K562 (cell line): ENCODE results near the gene CPLX3. TPM values are rescaled to one million over a fixed set of nuclear protein-coding genes. Genes with fewer than 3 reads are reported as not detected.
A peak's percentile ranks its signal among the peaks of the same experiment; 100 is the strongest.

Experiments used
- ATAC-seq: fragments of 200-7000 bp; cut with Tn5 transposase; 3 replicates; pipeline ENCODE4 v1.9.1; 2020; ENCODE audit warnings: moderate library complexity
- BruUV-seq: library from RNA; stranded (reverse); fragments of 400-500 nt; replicated peaks from 2 replicates; lab custom pipeline; 2021; lab: Mats Ljungman, UMichigan
- CTCF ChIA-PET: fragments of 300-600 bp; formaldehyde crosslinking; extraction: SDS; loops from one replicate; lab custom pipeline; 2021; ENCODE audit warnings: low intra/inter-chr PET ratio; lab: Yijun Ruan, JAX
- POLR2A ChIA-PET: fragments of 300-600, 350-650 bp; sonication (Branson Sonifier 250); formaldehyde crosslinking; extraction: SDS; loops from one replicate; lab custom pipeline; 2021; ENCODE audit warnings: antibody characterized with exemption, inconsistent platforms; lab: Yijun Ruan, JAX
- DNase-seq, 4 experiments: peaks; one replicate each; pipeline versions ENCODE4 v3.0.0 to v3.0.0-alpha.2; 2011 to 2018; ENCODE audit warnings: low spot score in 3 of 4, mixed read lengths in 3 of 4; ENCODE audit errors: extremely low read depth in 1 of 4
- FAIRE-seq: peaks from 2 replicates; lab custom pipeline; 2011; peaks lifted over from hg19 to GRCh38; lab: Jason Lieb, UNC
- H2AFZ ChIP-seq: 2 replicates; pipeline ENCODE4 v1.6.0; 2011; ENCODE audit warnings: low read depth, low read length, control low read depth, inconsistent platforms
- H3K27ac ChIP-seq: fragments of 200-600 bp; 3 replicates; pipeline ENCODE4 v1.8.0; 2011; ENCODE audit warnings: low read depth, mild to moderate bottlenecking, control low read depth, inconsistent platforms, low read length, moderate library complexity, mixed read lengths; ENCODE audit errors: extremely low read depth
- H3K27me3 ChIP-seq, 2 experiments: fragments of 300-600 bp in 1 of 2; 2 replicates in 1 of 2; 3 replicates in 1 of 2; pipeline versions ENCODE4 v1.6.0 to v1.8.0; 2011; ENCODE audit warnings: inconsistent platforms in 2 of 2, low read length in 2 of 2, mild to moderate bottlenecking in 1 of 2, mixed read lengths in 1 of 2, moderate library complexity in 1 of 2; ENCODE audit not compliant: control insufficient read depth in 2 of 2, insufficient read depth in 2 of 2
- H3K36me3 ChIP-seq: fragments of 300-600 bp; 3 replicates; pipeline ENCODE4 v1.8.0; 2011; ENCODE audit warnings: mild to moderate bottlenecking, low read length, inconsistent platforms; ENCODE audit not compliant: control insufficient read depth, insufficient read depth
- H3K4me1 ChIP-seq, 2 experiments: fragments of 200-600 bp in 1 of 2; replicated peaks in 1 of 2; 2 replicates in 1 of 2; 3 replicates in 1 of 2; pipeline versions ENCODE4 v1.5.1 to v1.8.0; 2011; ENCODE audit warnings: inconsistent platforms in 2 of 2, low read length in 2 of 2, mild to moderate bottlenecking in 1 of 2, mixed read lengths in 1 of 2, moderate library complexity in 1 of 2; ENCODE audit not compliant: control insufficient read depth in 2 of 2, insufficient read depth in 2 of 2
- H3K4me2 ChIP-seq: 2 replicates; pipeline ENCODE4 v1.6.1; 2011; ENCODE audit warnings: low read length, control low read depth, inconsistent platforms, mixed read lengths; ENCODE audit not compliant: insufficient read depth
- H3K4me3 ChIP-seq: fragments of 200-600 bp; sonication (generic), shearing (Covaris generic); 2 replicates; pipeline ENCODE4 v1.5.1; 2016; ENCODE audit warnings: control low read depth, inconsistent platforms
- H3K79me2 ChIP-seq: fragments of 200-600 bp; 3 replicates; pipeline ENCODE4 v1.8.0; 2011; ENCODE audit warnings: low read length, inconsistent platforms; ENCODE audit not compliant: control insufficient read depth, insufficient read depth
- H3K9ac ChIP-seq, 2 experiments: 2 replicates each; pipeline versions ENCODE4 v1.6.0 to v1.6.1; 2011; ENCODE audit warnings: low read depth in 2 of 2, low read length in 2 of 2, control low read depth in 1 of 2, inconsistent platforms in 1 of 2, mild to moderate bottlenecking in 1 of 2, mixed read lengths in 1 of 2; ENCODE audit not compliant: insufficient read depth in 1 of 2
- H3K9me1 ChIP-seq: one replicate; pipeline ENCODE4 v1.6.0; 2011; ENCODE audit warnings: inconsistent platforms, mild to moderate bottlenecking, low read length, moderate library complexity; ENCODE audit not compliant: control insufficient read depth, insufficient read depth
- H3K9me3 ChIP-seq: replicated peaks from 2 replicates; pipeline ENCODE4 v1.5.1; 2011; ENCODE audit warnings: low read depth, low read length, inconsistent platforms; ENCODE audit not compliant: control insufficient read depth, insufficient read depth
- H4K20me1 ChIP-seq: replicated peaks from 2 replicates; pipeline ENCODE4 v1.6.1; 2011; ENCODE audit warnings: low read length, inconsistent platforms, mixed read lengths; ENCODE audit not compliant: control insufficient read depth, insufficient read depth
- EHMT2 ChIP-seq: fragments of 450-650 bp; IDR thresholded peaks from 2 replicates; pipeline ENCODE4 v1.6.1; 2018; ENCODE audit warnings: antibody characterized with exemption
- FOS ChIP-seq: IDR thresholded peaks from 3 replicates; pipeline ENCODE4 v1.6.1; 2011; ENCODE audit not compliant: insufficient read length; ENCODE audit errors: extremely low read depth
- GTF2E2 ChIP-seq: fragments of 200-800 bp; sonication (Bioruptor generic); IDR thresholded peaks from 2 replicates; pipeline ENCODE4 v1.6.1; 2016; ENCODE audit warnings: missing genetic modification characterization, missing compliant biosample characterization
- HNRNPUL1 ChIP-seq: fragments of 200-400 bp; formaldehyde crosslinking; IDR thresholded peaks from 2 replicates; pipeline ENCODE4 v1.6.1; 2017; ENCODE audit warnings: low read length
- MYNN ChIP-seq, 2 experiments: sonication (generic); formaldehyde crosslinking in 1 of 2; IDR thresholded peaks; 2 replicates each; pipeline versions ENCODE4 v1.5.0 to v1.6.1; 2016 to 2020; ENCODE audit warnings: antibody characterized with exemption in 1 of 2, missing genetic modification reagents in 1 of 2
- NCOA4 ChIP-seq: fragments of 450-650 bp; IDR thresholded peaks from 2 replicates; pipeline ENCODE4 v1.6.1; 2018; ENCODE audit warnings: mild to moderate bottlenecking; ENCODE audit not compliant: partially characterized antibody
- NFE2 ChIP-seq: IDR thresholded peaks from 2 replicates; pipeline ENCODE4 v1.6.1; 2014; ENCODE audit warnings: antibody characterized with exemption, low read depth
- NR4A1 ChIP-seq, 2 experiments: fragments of 250-450 bp in 1 of 2; fragments of 450-650 bp in 1 of 2; sonication (Bioruptor Pico) in 1 of 2; IDR thresholded peaks; 2 replicates each; pipeline versions ENCODE4 v1.4.0 to v1.6.1; 2016 to 2020; ENCODE audit warnings: mild to moderate bottlenecking in 2 of 2, missing compliant biosample characterization in 1 of 2, missing genetic modification characterization in 1 of 2, moderate library complexity in 1 of 2
- SMARCE1 ChIP-seq: fragments of 450-650 bp; IDR thresholded peaks from 2 replicates; pipeline ENCODE4 v1.7.1; 2016; ENCODE audit warnings: mild to moderate bottlenecking
- ZNF324 ChIP-seq: fragments of 250-450 bp; sonication (Bioruptor Pico); IDR thresholded peaks from 2 replicates; pipeline ENCODE4 v1.4.0; 2020; ENCODE audit warnings: mild to moderate bottlenecking
- ZNF551 ChIP-seq: fragments of 250-450 bp; sonication (Bioruptor Pico); IDR thresholded peaks from 2 replicates; pipeline ENCODE4 v1.5.0; 2021; ENCODE audit warnings: mild to moderate bottlenecking, moderate library complexity
- ZNF668 ChIP-seq: fragments of 250-450 bp; sonication (Bioruptor Pico); IDR thresholded peaks from 2 replicates; pipeline ENCODE4 v1.8.0; 2022; ENCODE audit warnings: mild to moderate bottlenecking, inconsistent platforms
- WGBS: fragments of 100-300 bp; shearing (Covaris generic); methylation state at CpG from one replicate; pipeline ENCODE4 v1.1.6; 2016; ENCODE audit warnings: low coverage, mixed read lengths; ENCODE audit not compliant: insufficient coverage; ENCODE audit errors: missing lambda C conversion rate; 5-methylcytosine and 5-hydroxymethylcytosine counted together
- in situ Hi-C: fragments of 300-500 bp; cut with MboI; formaldehyde crosslinking; loops from 4 replicates; pipeline ENCODE4 v1.15.0; 2018; ENCODE audit warnings: inconsistent platforms, mixed read lengths
- intact Hi-C: fragments of 100-400 bp; cut with micrococcal nuclease; formaldehyde crosslinking; loops from 2 replicates; pipeline ENCODE4 v1.14.2; 2022
- polyA plus RNA-seq, 8 experiments: library from polyadenylated mRNA; depleted of rRNA in 4 of 8; stranded (reverse) in 5 of 8; unstranded in 3 of 8; fragments of >200 nt; fragmentation: Nextera tagmentation in 2 of 8; fragmentation: Illumina TruSeq in 1 of 8; extraction: Ambion mirVana in 2 of 8; extraction: Trizol in 1 of 8; gene quantifications; 2 replicates each; pipeline versions ENCODE4 v1.2.1 to v1.2.3, GENCODE V29; 2011 to 2014; ENCODE audit warnings: inconsistent platforms in 1 of 8, missing spikeins in 1 of 8
- total RNA-seq, 7 experiments: library from RNA; depleted of rRNA in 6 of 7; stranded (reverse); fragments of >200 nt in 6 of 7; fragmentation: Illumina TruSeq in 2 of 7; extraction: Trizol in 2 of 7; gene quantifications; 2 replicates each; pipeline versions ENCODE4 v1.2.1 to v1.2.3, GENCODE V29; 2011 to 2021; ENCODE audit warnings: low replicate concordance in 1 of 7
- TF ChIP-seq, protein P1 (sequence below), 3 experiments: IDR thresholded peaks in 2 of 3; conservative IDR thresholded peaks in 1 of 3; 2 replicates each; pipeline ENCODE4 v1.5.1; 2011 to 2012; ENCODE audit warnings: low read length in 3 of 3, mild to moderate bottlenecking in 3 of 3, control low read depth in 2 of 3, improper control_type of control experiment in 1 of 3, inconsistent platforms in 1 of 3, low read depth in 1 of 3, mixed read lengths in 1 of 3, moderate library complexity in 1 of 3; ENCODE audit not compliant: insufficient read depth in 2 of 3
- TF ChIP-seq, protein P2 (sequence below): fragments of 200-800 bp; sonication (Bioruptor generic); IDR thresholded peaks from 2 replicates; pipeline ENCODE4 v1.6.1; 2017; ENCODE audit warnings: missing genetic modification characterization, missing compliant biosample characterization
- TF ChIP-seq, protein P3 (sequence below): fragments of 250-450 bp; sonication (Bioruptor Pico); IDR thresholded peaks from 2 replicates; pipeline ENCODE4 v1.5.1; 2021; ENCODE audit warnings: mild to moderate bottlenecking

Gene CPLX3
- total and polyA plus RNA-seq, 9 of the 15 experiments (the other 6 are each of a cell fraction or from before 2014, with no cell fraction given), result not detected

DNA sequence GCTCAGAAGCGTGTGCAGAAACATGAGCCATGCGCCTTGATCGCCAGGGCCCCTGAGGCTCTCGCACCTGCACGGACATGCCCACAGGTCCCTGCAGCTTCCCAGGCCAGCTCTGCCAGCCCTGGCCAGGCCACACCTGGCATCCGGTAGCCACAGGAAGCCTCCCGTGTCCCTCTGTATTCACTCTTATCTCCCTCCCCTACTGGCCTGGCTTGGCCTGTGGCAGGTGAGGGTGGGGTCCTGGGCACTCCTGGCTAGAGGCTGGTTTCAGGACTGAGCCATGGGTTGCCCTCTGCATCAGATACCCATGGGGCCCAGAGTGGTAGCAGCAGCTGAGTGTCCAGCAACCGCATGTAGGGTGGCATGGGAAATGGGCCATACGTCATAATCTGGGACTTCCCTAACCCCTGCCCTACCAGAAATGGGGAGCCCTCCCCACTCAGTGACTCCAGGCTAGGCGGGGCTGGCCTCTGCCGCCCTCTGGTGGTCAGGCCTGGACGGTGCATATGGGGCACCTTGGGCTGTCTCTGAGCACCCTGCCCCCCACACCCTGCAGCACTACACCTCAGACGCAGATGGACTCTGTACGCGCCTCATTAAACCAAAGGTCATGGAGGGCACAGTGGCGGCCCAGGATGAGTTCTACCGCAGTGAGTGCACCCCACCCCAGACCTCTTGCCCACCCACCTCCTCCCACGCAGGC lies 26.4 kb upstream of the CPLX3 start:
- no peak overlapping the region for H3K27ac ChIP-seq
- intact Hi-C loops, result loop anchor here (1.0 kb wide), 2 partner anchors 29 to 150 kb away; no protein-coding TSS in a partner anchor
- no peak for TF ChIP-seq FOS
- TF ChIP-seq NFE2, result no peak
- TF ChIP-seq NCOA4, result no peak
- no peak for TF ChIP-seq EHMT2
- 0 out of 2 replicates have a peak, but pooled peaks have one; percentile 65 for TF ChIP-seq MYNN (IDR thresholded peaks at IDR 0.05)
- no peak for TF ChIP-seq MYNN (CRISPR knock-in tag; IDR thresholded peaks at IDR 0.05)
- TF ChIP-seq ZNF668 (CRISPR knock-in tag), result no peak
- TF ChIP-seq, protein P1, sequence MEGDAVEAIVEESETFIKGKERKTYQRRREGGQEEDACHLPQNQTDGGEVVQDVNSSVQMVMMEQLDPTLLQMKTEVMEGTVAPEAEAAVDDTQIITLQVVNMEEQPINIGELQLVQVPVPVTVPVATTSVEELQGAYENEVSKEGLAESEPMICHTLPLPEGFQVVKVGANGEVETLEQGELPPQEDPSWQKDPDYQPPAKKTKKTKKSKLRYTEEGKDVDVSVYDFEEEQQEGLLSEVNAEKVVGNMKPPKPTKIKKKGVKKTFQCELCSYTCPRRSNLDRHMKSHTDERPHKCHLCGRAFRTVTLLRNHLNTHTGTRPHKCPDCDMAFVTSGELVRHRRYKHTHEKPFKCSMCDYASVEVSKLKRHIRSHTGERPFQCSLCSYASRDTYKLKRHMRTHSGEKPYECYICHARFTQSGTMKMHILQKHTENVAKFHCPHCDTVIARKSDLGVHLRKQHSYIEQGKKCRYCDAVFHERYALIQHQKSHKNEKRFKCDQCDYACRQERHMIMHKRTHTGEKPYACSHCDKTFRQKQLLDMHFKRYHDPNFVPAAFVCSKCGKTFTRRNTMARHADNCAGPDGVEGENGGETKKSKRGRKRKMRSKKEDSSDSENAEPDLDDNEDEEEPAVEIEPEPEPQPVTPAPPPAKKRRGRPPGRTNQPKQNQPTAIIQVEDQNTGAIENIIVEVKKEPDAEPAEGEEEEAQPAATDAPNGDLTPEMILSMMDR (IDR thresholded peaks at IDR 0.05 in 2 of 3, conservative IDR thresholded peaks at IDR 0.05 in 1 of 3; ENCODE audit: insufficient read depth in 2 of 3, low read depth in 1 of 3, low read length in 3 of 3), result peak; percentile 95 to 96 (median 96)
- TF ChIP-seq NR4A1 (CRISPR knock-in tag; IDR thresholded peaks at IDR 0.05), result no peak
- TF ChIP-seq NR4A1 (tag; IDR thresholded peaks at IDR 0.05), result no peak
- no peak for TF ChIP-seq ZNF551
- TF ChIP-seq, protein P2, sequence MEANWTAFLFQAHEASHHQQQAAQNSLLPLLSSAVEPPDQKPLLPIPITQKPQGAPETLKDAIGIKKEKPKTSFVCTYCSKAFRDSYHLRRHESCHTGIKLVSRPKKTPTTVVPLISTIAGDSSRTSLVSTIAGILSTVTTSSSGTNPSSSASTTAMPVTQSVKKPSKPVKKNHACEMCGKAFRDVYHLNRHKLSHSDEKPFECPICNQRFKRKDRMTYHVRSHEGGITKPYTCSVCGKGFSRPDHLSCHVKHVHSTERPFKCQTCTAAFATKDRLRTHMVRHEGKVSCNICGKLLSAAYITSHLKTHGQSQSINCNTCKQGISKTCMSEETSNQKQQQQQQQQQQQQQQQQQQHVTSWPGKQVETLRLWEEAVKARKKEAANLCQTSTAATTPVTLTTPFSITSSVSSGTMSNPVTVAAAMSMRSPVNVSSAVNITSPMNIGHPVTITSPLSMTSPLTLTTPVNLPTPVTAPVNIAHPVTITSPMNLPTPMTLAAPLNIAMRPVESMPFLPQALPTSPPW, result peak; percentile 90
- TF ChIP-seq, protein P3, sequence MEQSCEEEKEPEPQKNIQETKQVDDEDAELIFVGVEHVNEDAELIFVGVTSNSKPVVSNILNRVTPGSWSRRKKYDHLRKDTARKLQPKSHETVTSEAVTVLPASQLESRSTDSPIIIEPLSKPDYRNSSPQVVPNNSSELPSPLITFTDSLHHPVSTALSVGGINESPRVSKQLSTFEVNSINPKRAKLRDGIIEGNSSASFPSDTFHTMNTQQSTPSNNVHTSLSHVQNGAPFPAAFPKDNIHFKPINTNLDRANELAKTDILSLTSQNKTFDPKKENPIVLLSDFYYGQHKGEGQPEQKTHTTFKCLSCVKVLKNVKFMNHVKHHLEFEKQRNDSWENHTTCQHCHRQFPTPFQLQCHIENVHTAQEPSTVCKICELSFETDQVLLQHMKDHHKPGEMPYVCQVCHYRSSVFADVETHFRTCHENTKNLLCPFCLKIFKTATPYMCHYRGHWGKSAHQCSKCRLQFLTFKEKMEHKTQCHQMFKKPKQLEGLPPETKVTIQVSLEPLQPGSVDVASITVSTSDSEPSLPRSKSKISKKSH, result no peak
- TF ChIP-seq SMARCE1, result no peak
- TF ChIP-seq GTF2E2, result no peak
- TF ChIP-seq ZNF324 (CRISPR knock-in tag), result no peak
- TF ChIP-seq HNRNPUL1, result no peak

More for the DNA sequence above, 26.4 kb upstream of the CPLX3 start:
- no peak overlapping the region; a peak in 1 of 4 replicates for H3K9ac ChIP-seq
- no TSS peak for BruUV-seq
- FAIRE-seq (peak; percentile 83), DNase-seq (peak; percentile 84 to 95 (median 92)), ATAC-seq (peak; percentile 99)
- no peaks in the 10 kb centered on the region; the same call in 2 of the 3 replicates for H3K79me2 ChIP-seq
- H3K4me2 ChIP-seq, result no peak overlapping the region
- CTCF ChIA-PET, result interaction anchor here (0.7 to 2.3 kb wide), 5 partner anchors 12 to 426 kb away, joined by 3 to 41 read pairs (median 3); no protein-coding TSS in a partner anchor
- H3K9me3 ChIP-seq, result no peaks in the 10 kb centered on the region
- peaks cover 14% of the 10 kb centered on the region for H4K20me1 ChIP-seq
- peaks cover 10% of the 10 kb centered on the region for H3K9me1 ChIP-seq
- H3K27me3 ChIP-seq, result no peaks in the 10 kb centered on the region
- H2AFZ ChIP-seq, result no peak overlapping the region
- 44% methylated on average over 17 of the region's 18 CpGs for WGBS
- H3K36me3 ChIP-seq, result peaks cover 71% of the 10 kb centered on the region; the same call in 2 of the 3 replicates
- peaks cover 0 to 43% of the 10 kb centered on the region in 2 experiments; a peak in 3 of 5 replicates for H3K4me1 ChIP-seq
- in situ Hi-C loops, result no loop called here
- no peak overlapping the region for H3K4me3 ChIP-seq
- POLR2A ChIA-PET, result interaction anchor here (0.7 to 1.5 kb wide), 3 partner anchors 9 to 29 kb away, joined by 3 to 4 read pairs (median 3); no protein-coding TSS in a partner anchor
